ENCODE measurements around the gene ALDH1A1.

Gene ALDH1A1

GRCh38 chr9:72855890-72856523, 96.8 kb downstream of the ALDH1A1 start:
- no peak for DNase-seq (ENCODE audit: low spot score)

GRCh38 chr9:72855321-72855720, 97.5 kb downstream of the ALDH1A1 start:
- no peak for DNase-seq (ENCODE audit: low spot score)
